HG02943 (cell line): ENCODE measurements around the gene BDH1.

Source experiments
- ATAC-seq: cut with Tn5 transposase; IDR thresholded peaks from one replicate; pipeline ENCODE4 v1.9.1; 2021; ENCODE audit warnings: mild to moderate bottlenecking, low read depth, moderate library complexity; ENCODE audit not compliant: unreplicated experiment

Gene BDH1

DNA sequence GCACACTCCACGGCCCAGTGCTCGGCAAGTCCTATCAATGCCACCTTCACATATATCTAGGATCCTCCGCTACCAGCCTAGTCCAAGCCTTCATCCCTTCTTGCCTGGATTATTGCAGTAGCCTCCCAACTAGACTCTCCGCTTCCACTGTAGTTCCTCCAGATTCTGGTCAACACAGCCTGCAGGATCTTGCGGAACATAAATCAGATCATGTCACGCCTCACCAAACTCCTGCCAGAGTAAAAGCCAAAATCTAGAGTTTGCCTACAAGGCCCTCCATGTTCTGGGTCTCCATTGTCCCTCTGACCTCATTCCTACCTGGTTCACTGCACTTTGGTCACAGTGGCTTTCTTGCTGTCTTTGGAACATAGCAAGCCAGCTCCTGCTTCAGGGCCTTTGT, 3.6 kb downstream of the BDH1 start:
- no peak for ATAC-seq

- no peak for ATAC-seq
These were observed 5.3 kb downstream of the BDH1 start for GRCh38 chr3:197550489-197550888.

- no peak for ATAC-seq
These were observed 6.4 kb downstream of the BDH1 start for GRCh38 chr3:197549261-197549885.

DNA sequence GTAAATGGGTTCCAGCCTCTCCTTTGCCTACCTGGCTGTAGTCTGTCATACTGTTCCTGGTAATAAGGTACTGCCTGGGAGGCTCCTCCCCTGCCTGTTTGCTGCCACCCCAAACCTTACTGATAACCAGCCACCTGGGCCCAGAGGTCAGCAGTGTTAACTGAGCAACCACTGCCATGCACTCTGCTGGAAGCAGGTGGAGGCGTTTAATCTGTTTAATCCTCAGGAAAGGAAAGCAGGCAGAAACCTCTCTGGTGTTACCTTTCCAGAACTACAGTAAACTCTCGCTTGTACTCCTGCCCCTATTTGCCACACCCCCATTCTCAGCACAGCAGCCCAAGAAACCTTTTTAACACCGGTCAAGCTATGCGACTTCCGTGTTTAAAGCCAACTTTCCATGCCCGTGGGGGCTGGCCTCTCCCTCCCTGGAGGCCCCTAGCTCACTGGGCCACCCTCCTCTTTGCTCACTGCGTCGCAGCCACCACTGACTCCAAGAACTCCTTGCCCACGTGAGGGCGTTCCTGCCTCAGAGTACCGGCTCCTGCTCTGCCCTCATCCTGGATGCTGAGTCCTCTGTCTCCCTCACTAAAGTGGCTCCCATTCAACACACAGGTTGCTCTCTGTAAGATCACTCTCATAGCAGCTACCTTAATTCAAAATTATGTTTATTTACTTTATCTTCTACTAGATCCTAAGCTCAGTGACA, 8.3 kb downstream of the BDH1 start:
- no peak for ATAC-seq

DNA sequence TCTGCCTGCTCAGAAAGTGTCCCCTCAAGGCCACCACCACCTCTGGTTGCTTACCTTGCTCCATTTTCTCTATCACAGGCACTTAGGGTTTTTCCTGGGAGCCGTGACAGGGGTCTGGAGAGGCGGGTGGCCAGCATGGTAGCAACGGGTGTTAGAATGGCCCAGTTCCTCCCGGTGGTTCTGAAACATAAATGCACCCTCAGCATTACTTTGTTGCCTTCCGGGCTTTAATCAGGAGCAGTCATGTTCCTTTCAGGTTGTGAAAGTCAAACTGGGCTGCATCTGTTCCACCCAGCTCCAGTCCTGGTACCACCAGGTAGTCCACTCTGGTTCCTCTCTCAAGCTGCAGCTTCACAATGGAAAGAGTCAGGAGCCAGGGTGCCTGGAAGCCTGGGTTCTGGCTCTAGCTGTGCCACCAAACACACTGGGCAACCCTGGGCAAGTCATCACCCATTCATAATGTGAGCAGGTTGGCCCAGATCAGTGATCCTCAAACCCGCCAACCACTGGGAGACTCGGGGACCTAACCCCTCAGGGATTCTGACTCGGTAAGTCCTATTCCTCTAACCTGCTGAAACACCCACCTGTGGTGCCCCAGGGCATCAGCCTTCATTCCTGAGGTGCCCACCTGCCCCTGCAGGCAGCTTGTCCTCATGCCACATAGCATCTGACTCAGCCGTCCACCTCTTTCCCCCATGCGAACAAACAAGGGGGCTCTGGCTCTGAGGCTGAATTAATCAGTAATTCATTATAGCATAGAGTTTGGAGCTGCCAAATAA, 9.3 kb downstream of the BDH1 start:
- ATAC-seq = no peak

DNA sequence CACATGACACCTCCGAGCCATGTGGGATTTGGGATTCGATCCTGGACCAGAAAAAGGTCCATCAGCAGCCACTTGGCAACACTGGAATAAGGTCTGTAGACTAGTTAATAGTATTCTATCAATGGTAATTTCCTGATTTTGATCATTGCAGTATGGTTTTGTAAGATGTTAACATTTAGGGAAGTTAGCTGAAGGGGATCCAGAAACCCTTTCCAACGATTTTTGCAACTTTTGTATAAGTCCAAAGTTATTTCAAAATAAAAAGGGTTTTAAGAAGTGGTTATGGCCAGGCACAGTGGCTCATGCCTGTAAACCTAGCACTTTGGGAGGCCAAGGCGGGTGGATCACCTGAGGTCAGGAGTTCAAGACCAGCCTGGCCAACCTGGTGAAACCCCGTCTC, 10.2 kb downstream of the BDH1 start:
- ATAC-seq = no peak

DNA sequence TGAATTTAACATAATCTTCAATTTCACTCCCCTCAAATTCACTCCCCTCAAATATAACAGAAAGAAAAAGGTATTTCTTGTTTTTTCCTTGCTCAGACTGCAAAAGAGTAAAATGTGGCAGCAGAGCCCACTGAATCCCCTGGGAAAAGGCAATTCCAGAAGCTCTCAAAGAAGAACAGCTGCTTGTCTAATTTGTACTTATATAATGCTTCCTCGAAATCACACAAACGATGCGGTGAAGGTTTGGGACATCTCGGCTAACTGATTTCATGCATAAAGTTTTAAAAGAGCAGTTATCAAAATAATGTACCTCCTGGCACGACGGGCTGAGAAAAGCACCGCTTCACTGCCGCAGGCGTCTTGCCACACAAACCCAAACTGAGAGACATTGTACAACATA, 10.7 kb downstream of the BDH1 start:
- ATAC-seq = no peak

GRCh38 chr3:197542741-197543454, 12.9 kb downstream of the BDH1 start:
- no peak for ATAC-seq

GRCh38 chr3:197541756-197542539, 13.8 kb downstream of the BDH1 start:
- no peak for ATAC-seq

GRCh38 chr3:197540961-197541377, 14.8 kb downstream of the BDH1 start:
- no peak for ATAC-seq

DNA sequence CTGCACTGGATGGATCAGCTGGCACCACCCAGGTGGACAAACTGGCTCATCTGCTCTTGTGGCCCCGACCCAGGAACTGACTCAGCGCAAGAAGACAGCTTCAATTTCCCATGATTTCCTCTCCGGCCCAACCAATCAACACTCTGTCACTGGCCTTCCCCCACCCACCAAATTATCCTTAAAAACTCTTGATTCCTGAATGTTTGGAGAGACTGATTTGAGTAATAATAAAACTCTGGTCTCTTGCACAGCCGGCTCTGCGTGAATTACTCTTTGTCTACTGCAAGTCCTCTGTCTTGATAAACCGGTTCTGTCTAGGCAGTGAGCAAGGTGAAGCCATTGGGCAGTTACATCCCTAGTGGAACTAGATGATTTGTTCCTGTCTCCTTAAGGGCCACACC, 16.1 kb downstream of the BDH1 start:
- ATAC-seq = no peak

- ATAC-seq = no peak
These were observed 21.6 kb downstream of the BDH1 start for GRCh38 chr3:197533927-197534725.

DNA sequence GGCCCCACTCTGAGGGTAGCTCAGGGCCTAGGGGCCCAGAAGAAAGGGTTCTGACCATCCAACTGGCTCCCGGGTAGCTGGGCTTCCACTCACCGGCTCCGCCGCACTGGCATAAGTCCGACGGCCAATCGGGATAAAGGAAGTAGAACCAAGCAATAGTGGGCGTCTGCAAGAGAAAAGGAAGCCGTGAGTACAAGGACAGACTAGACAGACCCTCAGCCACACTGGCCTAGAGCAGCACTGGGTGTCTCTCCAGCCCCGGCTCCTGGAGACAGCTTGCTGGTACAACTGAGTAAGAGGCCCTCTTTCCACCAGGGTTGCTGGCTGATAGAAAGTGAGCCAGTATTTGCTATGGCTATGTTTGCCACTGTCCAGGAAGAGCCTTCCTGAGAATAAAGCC, 22.4 kb downstream of the BDH1 start:
- ATAC-seq = no peak

GRCh38 chr3:197532388-197532787, 23.4 kb downstream of the BDH1 start:
- no peak for ATAC-seq

DNA sequence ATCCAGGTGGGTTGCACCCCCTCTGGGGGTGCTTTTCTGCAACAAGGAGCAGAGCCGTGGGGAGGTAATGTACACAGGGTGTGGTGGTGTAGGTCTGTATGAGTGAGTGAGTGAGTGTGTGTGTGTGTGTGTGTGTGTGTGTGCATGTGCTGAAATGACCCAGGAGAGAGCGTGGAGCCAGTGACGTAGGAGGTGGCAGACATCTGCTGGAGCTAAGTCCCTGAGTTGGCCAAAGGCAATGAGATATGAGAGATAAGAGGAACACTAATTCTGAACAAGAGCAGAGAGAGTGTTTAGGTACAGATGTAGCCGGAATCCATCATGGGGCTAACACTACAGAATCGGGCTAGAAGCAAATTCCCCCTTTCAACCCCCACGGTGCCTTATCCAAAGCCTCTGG, 27.6 kb downstream of the BDH1 start:
- ATAC-seq = no peak

DNA sequence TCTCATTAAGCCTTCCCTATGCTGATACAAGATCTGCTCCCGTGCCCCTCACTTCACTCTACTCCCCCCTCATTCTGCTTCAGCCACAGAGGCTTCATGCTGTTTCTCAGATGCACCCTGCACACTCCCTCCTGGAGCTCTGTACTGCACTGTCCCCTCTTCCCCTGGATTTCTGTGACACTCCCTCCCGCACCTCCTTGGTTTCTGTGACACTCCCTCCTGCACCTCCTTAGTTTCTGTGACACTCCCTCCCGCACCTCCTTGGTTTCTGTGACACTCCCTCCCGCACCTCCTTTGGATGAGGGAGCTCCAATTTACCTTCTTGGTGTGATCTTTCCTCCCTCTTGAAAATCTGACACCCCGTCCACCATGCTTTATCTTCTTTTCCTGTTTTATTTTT, 28.2 kb downstream of the BDH1 start:
- ATAC-seq = no peak

DNA sequence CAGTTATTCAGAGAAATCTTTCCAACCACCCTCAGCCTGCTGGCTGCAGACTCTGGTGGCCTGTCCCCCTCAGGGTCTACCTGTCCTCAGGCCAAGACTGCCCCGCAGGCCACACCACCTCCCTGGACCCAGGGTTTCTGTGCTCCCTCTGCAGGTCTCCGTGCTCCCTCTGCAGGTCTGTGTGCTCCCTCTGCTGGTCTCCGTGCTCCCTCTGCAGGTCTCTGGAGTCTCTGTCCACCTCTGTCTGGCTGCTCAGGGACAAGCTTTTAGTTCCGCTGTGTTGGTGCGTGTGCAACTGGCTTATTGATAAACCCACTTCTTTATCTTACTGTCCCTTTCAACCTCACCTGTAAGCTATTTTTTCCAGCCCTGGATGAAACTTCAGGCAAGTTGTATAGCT, 30.1 kb downstream of the BDH1 start:
- ATAC-seq = no peak

DNA sequence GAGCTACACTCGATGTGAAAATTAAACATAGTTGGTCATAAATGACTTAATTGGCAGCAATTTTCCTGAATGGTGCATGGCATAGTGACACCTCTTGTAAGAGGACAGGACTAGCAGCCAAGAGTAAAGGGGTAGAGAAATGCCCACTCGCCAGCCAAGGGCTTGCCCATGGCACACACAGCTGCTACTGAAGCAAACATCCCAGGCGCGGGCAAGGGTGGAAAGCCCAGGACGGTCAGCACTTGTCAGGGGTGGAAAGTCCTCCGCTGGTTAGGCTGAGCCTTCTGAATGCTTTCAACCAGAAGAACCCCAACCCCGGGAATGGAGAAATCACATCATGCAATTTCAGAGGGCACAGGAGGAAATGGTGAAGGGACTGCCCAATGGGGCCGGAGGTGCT, 31.6 kb downstream of the BDH1 start:
- no peak for ATAC-seq

DNA sequence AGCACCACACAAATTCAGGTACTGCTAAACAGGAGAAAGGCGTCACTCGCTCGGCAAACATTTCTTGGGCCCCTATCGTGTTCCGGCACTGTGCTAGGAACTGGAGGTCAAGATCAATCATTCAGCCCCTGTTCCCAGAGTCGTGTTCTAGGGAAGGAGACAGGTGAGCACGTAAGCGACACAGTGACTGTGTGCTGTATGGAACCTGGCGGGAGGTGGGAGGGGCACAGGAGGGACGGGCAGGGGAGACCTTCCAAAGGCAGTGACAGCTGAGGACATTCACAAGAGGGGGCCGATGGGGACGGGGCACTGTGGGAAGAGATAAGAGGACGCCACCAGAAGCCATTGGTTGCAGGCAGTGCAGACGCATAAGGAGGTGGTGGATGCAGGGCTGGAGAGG, 32.2 kb downstream of the BDH1 start:
- ATAC-seq = no peak
